Memory B cell (primary cell): ENCODE data around the gene COPS8.

Source experiments
- ATAC-seq: fragments of 150-1000 bp; cut with Tn5 transposase; 2 replicates; pipeline ENCODE4 v1.10.0; 2021; ENCODE audit warnings: low read depth, mild to moderate bottlenecking, moderate library complexity
- DNase-seq, 2 donors: peaks; one replicate each; pipeline ENCODE4 v3.0.0; 2022; ENCODE audit warnings: low spot score in 2 of 2
- H3K27ac Mint-ChIP-seq: one replicate; pipeline ENCODE4 v1.8.0; 2022; ENCODE audit warnings: mild to moderate bottlenecking, moderate library complexity, mixed read lengths
- H3K27me3 Mint-ChIP-seq: one replicate; pipeline ENCODE4 v1.8.0; 2022; ENCODE audit warnings: mixed read lengths
- H3K36me3 Mint-ChIP-seq: one replicate; pipeline ENCODE4 v1.8.0; 2022; ENCODE audit warnings: mild to moderate bottlenecking, mixed read lengths
- H3K4me1 Mint-ChIP-seq: one replicate; pipeline ENCODE4 v1.8.0; 2022; ENCODE audit warnings: mixed read lengths
- H3K4me3 Mint-ChIP-seq: one replicate; pipeline ENCODE4 v1.8.0; 2022; ENCODE audit warnings: mild to moderate bottlenecking, moderate library complexity, mixed read lengths
- H3K9me3 Mint-ChIP-seq: one replicate; pipeline ENCODE4 v1.8.0; 2022; ENCODE audit warnings: mixed read lengths

Gene COPS8

DNA sequence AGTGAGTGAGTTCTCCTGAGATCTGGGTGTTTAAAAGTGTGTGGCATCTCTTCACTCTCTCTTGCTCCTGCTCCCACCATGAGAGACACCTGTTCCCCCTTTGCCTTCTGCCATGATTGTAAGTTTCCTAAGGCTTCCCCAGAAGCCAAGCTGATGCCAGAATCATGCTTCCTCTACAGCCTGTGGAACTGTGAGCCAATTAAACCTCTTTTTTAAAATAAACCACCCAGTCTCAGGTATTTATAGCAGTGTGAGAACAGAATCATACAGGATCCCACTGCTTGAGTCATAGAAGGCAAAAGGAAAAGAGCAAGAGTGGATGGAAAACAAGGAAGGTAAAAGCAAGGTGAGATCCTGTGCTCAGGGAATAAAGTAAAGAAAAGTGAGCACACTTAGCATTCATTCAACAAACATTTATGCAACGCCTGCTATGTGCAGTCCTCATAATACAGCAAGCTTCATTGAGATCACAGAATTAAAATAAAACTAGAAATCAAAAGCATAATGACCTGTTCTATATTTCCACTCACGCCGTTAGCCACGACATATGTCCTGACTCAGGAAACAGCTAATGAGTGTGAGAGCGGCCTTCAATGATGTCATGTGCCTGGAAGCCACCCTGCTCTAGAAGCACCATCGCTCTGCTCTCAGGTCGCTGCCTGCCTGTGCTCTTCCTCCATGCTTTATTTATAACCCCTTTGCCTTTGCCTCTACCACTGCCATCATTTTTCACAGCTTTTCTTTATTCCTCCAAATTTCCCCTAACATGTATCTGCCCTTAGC, 11.3 kb upstream of the COPS8 start:
- H3K36me3 Mint-ChIP-seq: no peaks in the 10 kb centered on the region
- H3K27me3 Mint-ChIP-seq: no peaks in the 10 kb centered on the region
- H3K4me1 Mint-ChIP-seq: no peaks in the 10 kb centered on the region
- ATAC-seq (no peak), DNase-seq (no peak)
- H3K27ac Mint-ChIP-seq: no peak overlapping the region
- H3K9me3 Mint-ChIP-seq: no peaks in the 10 kb centered on the region
- no peak overlapping the region for H3K4me3 Mint-ChIP-seq

DNA sequence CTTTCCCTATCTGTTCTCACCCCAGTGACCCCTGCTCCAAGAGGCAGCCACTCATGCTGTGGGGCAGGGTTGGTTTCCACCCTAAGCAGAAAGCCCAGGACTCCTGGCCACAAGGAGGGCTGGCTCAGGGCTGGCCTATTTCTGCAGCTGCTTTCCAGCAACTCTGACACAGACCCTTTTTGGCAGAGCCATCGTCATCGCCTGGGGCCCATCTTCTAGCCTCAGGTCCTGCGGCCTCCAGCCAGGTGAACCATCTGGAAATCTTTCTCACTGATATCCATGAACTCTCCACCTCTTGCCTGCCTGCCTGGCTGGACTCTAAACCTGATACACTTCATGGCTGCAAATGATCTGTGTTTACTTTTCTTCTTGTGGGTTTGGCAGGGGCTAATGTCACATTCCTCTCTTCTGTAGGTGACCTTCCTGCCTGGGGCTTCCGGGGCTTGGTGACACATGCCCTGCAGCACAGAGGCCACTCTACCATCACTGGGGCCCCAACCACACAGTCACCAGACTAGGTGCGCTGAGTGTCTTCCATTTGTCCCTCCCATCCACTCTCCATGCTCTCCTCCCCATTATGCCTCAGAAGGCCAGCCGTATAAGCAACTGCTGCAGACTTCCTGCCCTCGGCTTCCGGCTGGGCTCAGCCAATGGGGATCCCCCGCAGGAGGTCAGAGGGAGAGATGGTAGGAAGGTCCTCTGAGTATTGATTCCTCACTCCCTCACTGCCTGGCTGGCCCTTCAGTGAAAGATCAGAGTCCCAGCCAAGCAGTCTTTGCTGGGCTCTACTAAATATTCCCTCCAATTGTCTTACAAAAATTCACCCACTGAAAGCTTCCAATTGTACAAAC, 9.7 kb upstream of the COPS8 start:
- ATAC-seq (no peak), DNase-seq (no peak)
- H3K9me3 Mint-ChIP-seq: no peaks in the 10 kb centered on the region
- H3K36me3 Mint-ChIP-seq: no peaks in the 10 kb centered on the region
- H3K27me3 Mint-ChIP-seq: no peaks in the 10 kb centered on the region
- no peak overlapping the region for H3K4me3 Mint-ChIP-seq
- H3K4me1 Mint-ChIP-seq: no peaks in the 10 kb centered on the region
- no peak overlapping the region for H3K27ac Mint-ChIP-seq

DNA sequence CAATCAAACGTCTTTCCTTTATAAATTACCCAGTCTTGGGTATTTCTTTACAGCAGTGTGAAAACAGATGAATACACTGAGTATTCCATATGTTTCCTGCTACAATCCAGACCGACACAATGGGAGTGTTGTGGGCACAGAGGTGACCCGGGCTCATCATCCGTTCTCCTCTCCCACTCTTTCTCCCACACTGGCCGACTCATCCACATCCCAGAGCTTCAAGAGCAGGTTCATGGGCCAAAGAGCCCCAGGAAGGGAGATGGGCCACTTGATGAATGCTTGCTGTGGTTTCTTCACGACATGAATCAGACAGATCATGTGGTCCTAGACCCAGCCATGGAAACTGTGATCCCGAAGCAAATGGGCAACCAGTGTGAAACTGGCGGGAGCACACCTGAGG, 4.1 kb upstream of the COPS8 start:
- Mint-ChIP-seq H3K4me3 (no peak overlapping the region), H3K9me3 (no peaks in the 10 kb centered on the region), H3K4me1 (peaks cover 7% of the 10 kb centered on the region), H3K27me3 (no peaks in the 10 kb centered on the region), H3K36me3 (peaks cover 2% of the 10 kb centered on the region), H3K27ac (no peak overlapping the region)
- ATAC-seq (no peak), DNase-seq (no peak)

DNA sequence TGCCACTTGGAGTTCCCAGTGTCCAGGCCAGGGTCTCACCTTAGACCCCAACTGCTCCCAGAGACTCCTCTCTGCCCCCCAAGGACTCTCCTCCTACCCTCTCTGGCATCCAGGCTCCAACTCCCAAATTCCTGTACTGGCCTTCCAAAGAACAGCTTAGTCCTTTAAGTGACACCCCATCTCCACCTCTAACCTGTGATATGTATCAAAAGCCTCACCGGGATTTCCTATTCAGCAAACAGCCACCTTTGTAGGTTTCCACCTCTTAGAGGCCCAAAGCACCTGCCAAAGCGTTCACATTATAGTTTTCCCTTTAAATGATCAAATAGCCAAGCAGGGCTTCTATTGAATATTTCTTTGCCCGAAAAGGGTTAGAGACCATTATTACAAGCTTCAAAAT, 2.7 kb upstream of the COPS8 start:
- Mint-ChIP-seq H3K36me3 (peaks cover 2% of the 10 kb centered on the region), H3K9me3 (no peaks in the 10 kb centered on the region), H3K27ac (no peak overlapping the region), H3K4me1 (peaks cover 9% of the 10 kb centered on the region), H3K27me3 (no peaks in the 10 kb centered on the region), H3K4me3 (no peak overlapping the region)
- ATAC-seq (no peak), DNase-seq (no peak)

DNA sequence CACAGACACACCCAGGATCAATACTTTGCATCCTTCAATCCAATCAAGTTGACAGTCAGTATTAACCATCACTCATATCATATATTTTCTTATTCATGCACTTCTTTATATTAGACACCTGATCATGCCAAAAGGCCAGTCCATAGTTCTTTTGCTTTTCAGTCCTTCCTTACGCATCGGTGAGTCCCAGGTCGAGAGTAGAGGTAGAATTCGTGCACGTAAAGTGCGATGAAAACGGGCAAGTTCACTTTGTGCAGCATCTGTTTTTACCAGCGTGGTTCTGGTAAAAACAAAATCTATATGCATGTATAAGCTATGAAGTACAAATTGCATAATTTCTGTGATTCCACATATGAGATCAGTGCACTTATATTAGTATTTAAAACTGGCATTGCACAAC, 1.2 kb upstream of the COPS8 start:
- Mint-ChIP-seq H3K36me3 (peaks cover 2% of the 10 kb centered on the region), H3K4me3 (peak overlapping the region; percentile 100), H3K9me3 (no peaks in the 10 kb centered on the region), H3K27ac (peak overlapping the region; percentile 100), H3K27me3 (no peaks in the 10 kb centered on the region), H3K4me1 (peaks cover 9% of the 10 kb centered on the region)
- ATAC-seq: no peak
- DNase-seq: no peak

DNA sequence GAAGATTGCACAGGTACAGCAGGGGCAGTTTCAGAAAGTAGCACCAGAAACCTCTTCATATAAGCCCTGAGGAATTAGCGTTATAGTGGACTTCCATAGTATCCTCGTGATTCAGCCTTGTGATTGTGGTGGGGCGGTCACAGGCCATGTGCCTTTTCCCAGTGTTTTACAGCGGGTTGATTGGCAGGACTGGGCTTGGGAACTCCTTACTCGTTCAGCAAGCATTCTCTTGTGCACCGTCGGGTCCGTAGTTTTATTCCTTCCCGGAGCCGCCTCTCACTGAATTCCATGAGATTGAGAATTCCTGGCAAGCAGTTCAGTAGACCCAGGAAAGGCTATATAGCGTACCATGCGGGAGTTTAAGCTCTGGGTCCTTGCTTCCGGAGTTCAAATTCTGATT, 5.2 kb downstream of the COPS8 start:
- H3K9me3 Mint-ChIP-seq: no peaks in the 10 kb centered on the region
- DNase-seq: no peak
- H3K4me3 Mint-ChIP-seq: no peak overlapping the region
- peaks cover 15% of the 10 kb centered on the region for H3K4me1 Mint-ChIP-seq
- no peak for ATAC-seq
- H3K27ac Mint-ChIP-seq: no peak overlapping the region
- peaks cover 23% of the 10 kb centered on the region for H3K36me3 Mint-ChIP-seq
- no peaks in the 10 kb centered on the region for H3K27me3 Mint-ChIP-seq

DNA sequence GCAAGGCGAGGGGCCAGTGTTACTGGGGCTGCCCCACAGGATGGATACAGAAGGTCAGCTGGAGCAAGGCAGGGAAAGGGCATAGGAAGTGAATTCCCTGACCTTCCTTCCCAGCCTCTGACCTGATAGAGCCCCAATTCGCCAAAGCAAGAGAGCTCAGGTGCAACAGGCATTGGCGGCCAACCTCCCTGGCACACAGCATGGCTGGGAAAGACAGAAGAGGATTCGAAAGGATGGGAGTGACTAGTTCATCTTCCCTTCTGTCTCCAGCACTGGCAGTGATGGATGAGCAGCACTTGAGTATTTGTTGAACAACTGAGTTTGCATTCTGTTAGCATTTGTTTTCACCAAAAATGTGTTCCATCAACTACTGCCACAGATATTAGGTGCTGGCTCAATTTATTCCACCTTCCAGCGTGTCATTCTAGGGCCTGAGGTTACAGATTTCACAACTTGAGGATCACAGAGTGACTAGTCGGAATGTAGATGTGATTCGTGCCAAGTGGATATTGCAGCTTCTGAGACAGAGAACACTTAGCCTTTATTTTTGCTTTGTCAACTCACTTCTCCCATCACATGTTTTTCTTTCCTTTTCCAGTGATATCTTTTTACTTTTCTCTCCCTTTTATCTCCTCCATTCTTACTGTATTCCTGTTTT, 6.2 kb downstream of the COPS8 start:
- DNase-seq: no peak
- H3K36me3 Mint-ChIP-seq: peaks cover 31% of the 10 kb centered on the region
- H3K27me3 Mint-ChIP-seq: no peaks in the 10 kb centered on the region
- H3K9me3 Mint-ChIP-seq: no peaks in the 10 kb centered on the region
- no peak overlapping the region for H3K4me3 Mint-ChIP-seq
- peak overlapping the region; percentile 24 for H3K27ac Mint-ChIP-seq
- ATAC-seq: no peak
- H3K4me1 Mint-ChIP-seq: peaks cover 13% of the 10 kb centered on the region

DNA sequence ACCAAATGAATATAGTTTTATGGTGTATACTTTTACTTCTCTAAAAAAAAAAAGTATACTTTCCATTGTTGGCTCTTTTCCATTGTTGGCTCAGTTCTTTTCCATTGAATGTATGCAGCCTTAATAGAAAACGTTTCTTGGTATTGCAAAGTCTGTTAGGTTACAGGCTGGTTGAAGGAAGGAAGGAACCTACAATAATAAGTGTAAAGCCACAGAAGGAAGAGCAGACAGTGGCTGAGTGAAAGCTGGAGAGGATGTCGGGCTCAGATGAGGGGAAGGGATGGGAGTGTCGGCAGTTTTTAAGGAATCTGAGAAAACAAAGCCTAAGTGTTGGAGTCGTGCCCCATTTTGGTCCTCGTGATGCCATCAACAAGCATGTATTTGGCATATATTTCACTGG, 6.8 kb downstream of the COPS8 start:
- Mint-ChIP-seq H3K4me3 (no peak overlapping the region), H3K27me3 (no peaks in the 10 kb centered on the region), H3K4me1 (peaks cover 12% of the 10 kb centered on the region), H3K36me3 (peaks cover 34% of the 10 kb centered on the region), H3K27ac (no peak overlapping the region), H3K9me3 (no peaks in the 10 kb centered on the region)
- DNase-seq (no peak), ATAC-seq (no peak)

DNA sequence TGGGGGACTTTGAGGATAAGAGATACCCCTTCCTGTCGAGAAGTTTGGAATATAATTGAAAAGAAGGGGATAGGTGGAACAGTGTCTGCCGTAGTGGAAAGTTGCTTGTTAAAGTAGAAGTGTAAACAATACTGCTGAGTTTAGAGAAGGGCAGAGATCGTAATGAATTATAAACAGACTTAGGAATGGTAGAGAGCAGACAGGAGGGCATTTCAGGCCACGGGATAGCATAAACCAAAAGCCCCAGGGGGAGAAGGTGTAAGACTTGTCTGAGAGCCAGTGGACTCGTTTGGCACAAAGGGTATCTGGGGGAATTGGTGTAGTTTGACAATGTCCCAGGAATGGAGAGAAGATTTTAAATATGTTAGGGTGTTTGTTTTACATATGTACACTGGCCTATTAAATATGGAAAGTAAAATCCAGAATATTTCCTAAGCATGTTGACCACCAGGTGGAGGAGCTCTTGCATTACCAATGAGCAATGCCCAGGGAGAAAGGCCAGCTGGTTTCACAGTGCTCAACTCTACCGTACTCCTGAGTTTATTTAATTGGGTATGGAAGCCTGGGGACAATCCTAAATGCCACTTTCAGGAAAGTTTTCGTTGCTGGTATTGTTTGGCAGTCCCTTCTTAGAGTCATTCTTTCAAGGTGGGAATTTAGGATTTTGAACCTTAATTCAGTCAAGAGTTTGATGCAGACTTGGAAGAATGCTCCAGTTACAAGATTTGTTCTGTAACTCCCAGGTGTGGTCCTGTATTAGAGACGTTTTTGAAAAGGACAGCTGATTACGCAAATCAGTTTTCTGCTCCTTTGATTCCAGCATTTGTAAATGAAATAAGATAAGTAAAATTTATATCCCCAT, 7.5 kb downstream of the COPS8 start:
- Mint-ChIP-seq H3K9me3 (no peaks in the 10 kb centered on the region), H3K27me3 (no peaks in the 10 kb centered on the region), H3K4me1 (peaks cover 11% of the 10 kb centered on the region), H3K27ac (no peak overlapping the region), H3K4me3 (no peak overlapping the region), H3K36me3 (peaks cover 38% of the 10 kb centered on the region)
- DNase-seq (no peak), ATAC-seq (no peak)

DNA sequence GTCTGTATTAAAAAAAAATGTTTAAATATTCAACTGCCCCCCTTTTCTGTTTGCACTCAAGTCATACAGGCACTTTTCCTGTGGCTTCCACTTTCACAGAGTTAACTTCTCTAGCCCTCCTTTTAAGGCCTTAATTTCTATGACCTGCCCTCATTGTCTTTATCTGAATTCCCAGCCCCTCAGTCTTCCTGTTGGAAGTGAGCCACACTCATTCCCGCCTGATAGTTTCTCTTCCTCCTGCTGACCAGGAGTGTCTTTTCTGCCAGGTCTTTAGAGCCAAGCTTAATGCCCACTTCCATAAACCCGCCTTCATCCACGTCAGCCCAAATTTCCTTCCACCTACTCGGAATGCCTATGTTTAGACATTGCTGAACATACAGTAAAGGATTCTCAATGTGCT, 10.5 kb downstream of the COPS8 start:
- Mint-ChIP-seq H3K4me1 (peaks cover 9% of the 10 kb centered on the region), H3K4me3 (no peak overlapping the region), H3K9me3 (no peaks in the 10 kb centered on the region), H3K27me3 (no peaks in the 10 kb centered on the region), H3K36me3 (peaks cover 55% of the 10 kb centered on the region), H3K27ac (no peak overlapping the region)
- DNase-seq: no peak
- no peak for ATAC-seq

DNA sequence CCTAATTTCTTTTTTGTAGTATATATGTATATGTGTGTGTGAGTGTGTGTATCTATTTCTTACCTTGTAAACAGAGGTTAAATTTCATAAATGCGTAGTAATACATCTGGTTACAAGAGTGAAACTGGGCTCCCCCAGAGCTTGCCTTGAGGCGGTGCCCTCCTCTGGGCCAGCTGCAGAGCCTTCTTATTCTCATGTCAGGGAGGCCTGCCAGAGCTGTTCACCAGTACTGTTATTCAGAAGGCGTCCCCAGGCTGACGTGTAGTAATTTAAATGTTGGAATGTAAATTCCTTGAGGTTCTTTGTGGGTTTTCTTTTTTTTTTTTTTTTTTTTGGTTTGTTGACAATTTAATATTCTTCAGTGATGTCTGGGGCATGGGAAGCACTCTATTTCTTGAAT, 11.2 kb downstream of the COPS8 start:
- no peak overlapping the region for H3K4me3 Mint-ChIP-seq
- peaks cover 56% of the 10 kb centered on the region for H3K36me3 Mint-ChIP-seq
- peaks cover 9% of the 10 kb centered on the region for H3K4me1 Mint-ChIP-seq
- H3K27ac Mint-ChIP-seq: no peak overlapping the region
- H3K27me3 Mint-ChIP-seq: no peaks in the 10 kb centered on the region
- no peak for ATAC-seq
- no peaks in the 10 kb centered on the region for H3K9me3 Mint-ChIP-seq
- DNase-seq: no peak

DNA sequence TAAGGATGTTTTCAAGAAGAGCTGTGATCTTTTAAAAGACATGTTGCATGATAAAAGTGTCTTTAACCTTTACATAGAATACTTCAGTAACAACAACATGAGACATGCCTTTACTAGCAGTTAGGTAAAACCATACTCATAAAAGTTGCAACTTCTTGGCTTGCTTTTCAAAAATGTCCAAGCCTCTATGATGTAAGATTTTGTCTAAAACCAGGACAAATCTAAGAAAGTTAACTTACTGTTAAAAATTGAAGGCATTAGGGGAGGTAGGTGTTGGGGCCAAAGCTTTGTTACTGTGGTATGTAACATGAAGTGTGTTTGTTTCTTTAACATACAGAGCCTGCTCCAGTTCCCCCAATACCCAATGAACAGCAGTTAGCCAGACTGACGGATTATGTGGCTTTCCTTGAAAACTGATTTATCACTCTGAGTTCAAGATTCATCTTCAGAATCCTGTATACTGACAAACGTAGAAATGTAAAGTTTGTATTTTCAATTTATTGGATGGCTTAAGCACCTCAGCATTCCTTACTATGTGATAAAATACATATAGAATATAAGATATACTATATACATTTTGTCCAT, 11.7 kb downstream of the COPS8 start:
- DNase-seq (no peak), ATAC-seq (no peak)
- H3K4me1 Mint-ChIP-seq: peaks cover 7% of the 10 kb centered on the region
- peaks cover 54% of the 10 kb centered on the region for H3K36me3 Mint-ChIP-seq
- H3K27ac Mint-ChIP-seq: no peak overlapping the region
- H3K27me3 Mint-ChIP-seq: no peaks in the 10 kb centered on the region
- H3K4me3 Mint-ChIP-seq: no peak overlapping the region
- no peaks in the 10 kb centered on the region for H3K9me3 Mint-ChIP-seq

DNA sequence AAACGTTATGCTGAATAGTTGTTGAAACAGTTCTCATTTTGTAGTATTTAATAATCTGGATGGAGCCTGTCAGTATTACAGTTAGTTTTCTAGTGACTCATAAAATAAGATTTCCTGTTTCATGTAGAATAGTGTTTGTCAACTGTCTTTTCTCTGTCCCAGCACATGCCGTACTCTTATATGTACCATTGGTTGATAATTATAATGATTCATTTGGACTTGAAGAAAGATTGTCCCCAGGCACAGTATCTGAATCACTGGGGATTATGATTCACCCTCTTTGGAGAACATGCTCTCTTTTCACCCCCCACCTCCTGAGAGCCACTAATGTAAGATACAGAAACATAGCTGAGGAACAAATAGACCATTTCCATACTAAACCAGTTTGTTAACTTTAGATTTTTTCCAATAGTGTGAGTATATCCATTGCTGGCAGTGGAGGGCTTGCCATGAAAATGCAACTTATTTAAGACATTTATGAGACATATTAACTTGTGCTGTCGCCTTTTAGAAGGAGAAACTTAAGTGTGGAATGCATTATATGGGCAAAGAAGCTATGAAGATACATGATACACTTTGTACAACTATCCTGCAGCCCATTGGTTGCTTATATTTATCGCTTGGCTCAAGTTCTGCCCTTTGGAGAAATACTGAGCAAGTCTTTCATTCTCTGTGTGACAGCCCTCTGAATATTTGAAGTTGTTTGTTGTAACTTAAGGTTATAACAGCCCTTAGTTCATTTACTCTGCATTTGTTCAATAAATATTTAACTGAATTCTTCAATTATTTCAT, 12.4 kb downstream of the COPS8 start:
- no peaks in the 10 kb centered on the region for H3K27me3 Mint-ChIP-seq
- H3K27ac Mint-ChIP-seq: no peak overlapping the region
- no peak overlapping the region for H3K4me3 Mint-ChIP-seq
- no peaks in the 10 kb centered on the region for H3K9me3 Mint-ChIP-seq
- DNase-seq (no peak), ATAC-seq (no peak)
- H3K36me3 Mint-ChIP-seq: peaks cover 54% of the 10 kb centered on the region
- peaks cover 3% of the 10 kb centered on the region for H3K4me1 Mint-ChIP-seq
